ENCODE data around the gene TRIM31.

The TRIM31 gene

DNA sequence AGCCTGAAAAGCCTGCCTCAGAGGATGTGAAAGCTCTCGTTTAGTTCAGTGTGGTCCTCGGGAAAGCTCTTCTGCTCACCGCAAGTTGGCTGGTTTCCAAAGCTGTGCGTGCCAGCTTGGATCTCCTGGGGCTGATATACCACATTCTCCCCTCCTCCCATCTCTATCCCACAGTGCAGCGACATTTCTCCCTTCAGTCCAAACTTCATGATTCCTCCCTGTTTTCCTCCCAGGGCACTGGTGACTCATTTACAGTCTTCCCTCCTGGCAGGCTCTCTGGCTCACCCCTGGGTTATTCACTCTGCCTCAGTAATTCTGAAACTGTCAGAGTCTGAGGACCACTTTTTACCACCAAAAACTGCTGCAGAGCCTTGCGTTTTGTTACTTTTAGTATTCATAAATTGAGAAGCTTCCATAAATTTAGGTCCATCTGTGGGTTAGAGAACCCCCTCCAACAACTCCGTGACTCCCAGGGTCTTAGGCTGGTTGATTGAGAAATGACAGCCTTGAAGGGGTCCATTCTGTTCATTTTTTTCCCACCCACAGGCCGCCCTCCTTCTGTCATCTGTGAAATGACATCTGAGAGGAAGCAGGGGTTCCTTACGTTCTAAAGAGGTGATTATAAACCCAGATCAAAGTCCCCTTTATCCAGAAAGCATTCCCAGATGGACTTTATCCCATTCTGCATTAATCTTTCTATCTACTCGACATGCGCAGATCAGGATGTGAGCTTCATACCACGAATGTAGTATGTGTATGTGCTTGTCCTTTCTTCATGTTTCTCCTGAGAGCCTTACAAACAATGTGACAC is 42.0 kb upstream of the TRIM31 start:
- TF ChIP-seq, protein P1, sequence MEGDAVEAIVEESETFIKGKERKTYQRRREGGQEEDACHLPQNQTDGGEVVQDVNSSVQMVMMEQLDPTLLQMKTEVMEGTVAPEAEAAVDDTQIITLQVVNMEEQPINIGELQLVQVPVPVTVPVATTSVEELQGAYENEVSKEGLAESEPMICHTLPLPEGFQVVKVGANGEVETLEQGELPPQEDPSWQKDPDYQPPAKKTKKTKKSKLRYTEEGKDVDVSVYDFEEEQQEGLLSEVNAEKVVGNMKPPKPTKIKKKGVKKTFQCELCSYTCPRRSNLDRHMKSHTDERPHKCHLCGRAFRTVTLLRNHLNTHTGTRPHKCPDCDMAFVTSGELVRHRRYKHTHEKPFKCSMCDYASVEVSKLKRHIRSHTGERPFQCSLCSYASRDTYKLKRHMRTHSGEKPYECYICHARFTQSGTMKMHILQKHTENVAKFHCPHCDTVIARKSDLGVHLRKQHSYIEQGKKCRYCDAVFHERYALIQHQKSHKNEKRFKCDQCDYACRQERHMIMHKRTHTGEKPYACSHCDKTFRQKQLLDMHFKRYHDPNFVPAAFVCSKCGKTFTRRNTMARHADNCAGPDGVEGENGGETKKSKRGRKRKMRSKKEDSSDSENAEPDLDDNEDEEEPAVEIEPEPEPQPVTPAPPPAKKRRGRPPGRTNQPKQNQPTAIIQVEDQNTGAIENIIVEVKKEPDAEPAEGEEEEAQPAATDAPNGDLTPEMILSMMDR (IDR thresholded peaks at IDR 0.05; ENCODE audit: unreplicated experiment in 3 of 3), result no peak
- Mint-ChIP-seq H3K9me3 (peaks cover 2% of the 10 kb centered on the region), H3K4me1 (peaks cover 16% of the 10 kb centered on the region), H3K27ac (peak overlapping the region; percentile 35 to 76 (median 64)), H3K4me3 (no peak overlapping the region), H3K27me3 (ENCODE audit: low read depth) (peaks cover 19% of the 10 kb centered on the region), H3K36me3 (ENCODE audit: low read depth) (no peaks in the 10 kb centered on the region)

DNA sequence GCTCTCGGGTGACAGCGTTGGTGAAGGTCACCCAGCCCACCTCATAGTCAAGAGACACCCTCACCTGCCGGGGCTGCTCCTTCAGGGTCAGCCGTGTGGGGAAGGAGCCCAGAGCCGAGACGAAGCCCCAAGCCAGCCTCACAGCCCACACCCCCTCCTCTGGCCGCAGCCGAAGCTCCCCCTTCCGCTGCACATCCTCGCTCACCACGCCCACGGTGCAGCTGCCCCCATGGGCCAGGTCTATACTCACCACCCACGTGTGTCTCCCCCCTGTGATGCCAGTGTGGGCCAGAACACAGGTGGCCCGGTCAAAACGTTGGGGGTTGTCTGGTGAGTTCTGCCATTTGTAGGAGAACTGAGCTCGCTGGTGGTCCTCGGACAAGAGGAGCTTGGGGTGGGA is 41.2 kb upstream of the TRIM31 start:
- no peaks in the 10 kb centered on the region for H3K36me3 Mint-ChIP-seq (ENCODE audit: low read depth)
- H3K4me1 Mint-ChIP-seq, result peaks cover 16% of the 10 kb centered on the region
- no peak overlapping the region for H3K4me3 Mint-ChIP-seq

GRCh38 chr6:30152910-30153610 is 40.2 kb upstream of the TRIM31 start:
- Mint-ChIP-seq H3K4me1 (peaks cover 16% of the 10 kb centered on the region), H3K9me3 (peaks cover 2% of the 10 kb centered on the region), H3K27me3 (ENCODE audit: low read depth) (peaks cover 13% of the 10 kb centered on the region), H3K4me3 (no peak overlapping the region), H3K36me3 (ENCODE audit: low read depth) (no peaks in the 10 kb centered on the region), H3K27ac (no peak overlapping the region)
- TF ChIP-seq, protein P1 (IDR thresholded peaks at IDR 0.05; ENCODE audit: unreplicated experiment in 3 of 3), result no peak

More for the DNA sequence above, 41.2 kb upstream of the TRIM31 start:
- H3K9me3 Mint-ChIP-seq, result peaks cover 2% of the 10 kb centered on the region
- H3K27me3 Mint-ChIP-seq (ENCODE audit: low read depth), result peaks cover 13% of the 10 kb centered on the region
- H3K27ac Mint-ChIP-seq, result no peak overlapping the region
- TF ChIP-seq, protein P1 (IDR thresholded peaks at IDR 0.05; ENCODE audit: unreplicated experiment in 3 of 3), result no peak

DNA sequence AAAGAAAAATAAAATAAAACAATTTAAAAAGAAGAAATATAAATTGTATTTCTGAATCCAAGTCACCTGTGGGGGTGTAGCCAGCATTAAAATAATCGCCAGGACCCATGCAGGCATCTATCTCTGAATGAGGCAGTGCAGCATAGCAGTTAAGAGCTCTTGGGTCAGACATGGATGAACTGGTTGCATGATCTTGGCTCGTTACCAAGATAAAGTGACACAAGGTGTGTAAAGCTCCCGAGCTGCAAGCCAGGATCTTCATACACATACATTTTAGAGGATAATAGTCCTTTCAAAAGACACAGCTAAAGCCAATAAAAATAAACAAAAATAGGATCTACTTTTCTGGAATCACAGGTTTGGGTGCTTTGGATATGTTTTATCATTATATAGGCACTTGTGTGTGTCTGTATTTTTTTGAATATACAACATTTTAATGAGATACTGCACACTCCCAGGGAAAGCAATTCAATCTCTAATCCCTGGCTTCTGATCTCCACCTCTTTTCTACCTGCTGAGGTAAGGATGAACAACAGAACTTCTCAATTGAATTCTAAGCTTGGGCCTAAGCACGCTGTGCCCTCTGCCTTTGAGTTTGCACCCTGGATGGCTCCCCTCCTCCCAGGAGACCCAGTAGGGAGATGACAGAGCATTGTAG is 39.3 kb upstream of the TRIM31 start:
- H3K4me1 Mint-ChIP-seq, result peaks cover 16% of the 10 kb centered on the region
- peaks cover 2% of the 10 kb centered on the region for H3K9me3 Mint-ChIP-seq
- H3K36me3 Mint-ChIP-seq (ENCODE audit: low read depth), result no peaks in the 10 kb centered on the region
- TF ChIP-seq, protein P1 (IDR thresholded peaks at IDR 0.05; ENCODE audit: unreplicated experiment in 3 of 3), result no peak
- H3K27me3 Mint-ChIP-seq (ENCODE audit: low read depth), result peaks cover 18% of the 10 kb centered on the region
- H3K27ac Mint-ChIP-seq, result no peak overlapping the region
- H3K4me3 Mint-ChIP-seq, result no peak overlapping the region

GRCh38 chr6:30151580-30151979 is 38.7 kb upstream of the TRIM31 start:
- Mint-ChIP-seq H3K4me1 (peaks cover 16% of the 10 kb centered on the region), H3K27ac (no peak overlapping the region), H3K27me3 (ENCODE audit: low read depth) (peaks cover 18% of the 10 kb centered on the region), H3K9me3 (peaks cover 2% of the 10 kb centered on the region), H3K4me3 (no peak overlapping the region), H3K36me3 (ENCODE audit: low read depth) (no peaks in the 10 kb centered on the region)
- TF ChIP-seq, protein P1 (IDR thresholded peaks at IDR 0.05; ENCODE audit: unreplicated experiment in 3 of 3), result no peak

All from nephron (organoid).